Measurements from ENCODE around the gene JAK2.
"Not testable (repeated sequence)": the region's sequence is repeated elsewhere in the genome, so short reads cannot be mapped to it uniquely, and the experiment has no call there.

The JAK2 gene

GRCh38 chr9:4984621-4985385 is at the start of gene JAK2:
Gene JAK2, plus strand, starts transcription at chr9:4985272. Its CDS starts 36,716 bp downstream, at chr9:5021988.
- intact Hi-C loops (cut with DNase I), result loop anchor here (5.0 kb wide), 3 partner anchors 193 to 243 kb away; partner anchors contain the start of genes AK3 and RCL1
- DNase-seq, result peak; percentile 71 to 94 (median 88)

GRCh38 chr9:4936277-4936676 is 48.8 kb upstream of the JAK2 start:
- DNase-seq, result peak in 9 of 42 donors; percentile 9 to 58 (median 24)
- intact Hi-C loops (cut with DNase I), result no loop called here

GRCh38 chr9:4936823-4937222 is 48.2 kb upstream of the JAK2 start:
- intact Hi-C loops (cut with DNase I), result no loop called here
- peak in 1 of 42 donors; percentile 5 for DNase-seq

GRCh38 chr9:4937446-4937845 is 47.6 kb upstream of the JAK2 start:
- intact Hi-C loops (cut with DNase I), result no loop called here
- no peak for DNase-seq

GRCh38 chr9:4938496-4938895 is 46.6 kb upstream of the JAK2 start:
- no peak for DNase-seq
- intact Hi-C loops (cut with DNase I), result no loop called here

- DNase-seq, result peak in 1 of 42 donors; percentile 8
- intact Hi-C loops (cut with DNase I), result no loop called here
Measured at GRCh38 chr9:4939118-4939561, 45.9 kb upstream of the JAK2 start.

GRCh38 chr9:4942042-4942691 is 42.9 kb upstream of the JAK2 start:
- intact Hi-C loops (cut with DNase I); DNase-seq: not testable (repeated sequence)

GRCh38 chr9:4943346-4943745 is 41.7 kb upstream of the JAK2 start:
- DNase-seq, result no peak
- intact Hi-C loops (cut with DNase I), result no loop called here

GRCh38 chr9:4944431-4945211 is 40.5 kb upstream of the JAK2 start:
- intact Hi-C loops (cut with DNase I); DNase-seq: not testable (repeated sequence)

- intact Hi-C loops (cut with DNase I), result no loop called here
- DNase-seq, result no peak
Measured at GRCh38 chr9:4946937-4947336, 38.1 kb upstream of the JAK2 start.

- intact Hi-C loops (cut with DNase I), result no loop called here
Measured at GRCh38 chr9:4955836-4956235, 29.2 kb upstream of the JAK2 start.

GRCh38 chr9:4959031-4959430 is 26.0 kb upstream of the JAK2 start:
- intact Hi-C loops (cut with DNase I), result no loop called here

More at GRCh38 chr9:4955836-4956235, 29.2 kb upstream of the JAK2 start:
- no peak for DNase-seq

GRCh38 chr9:4962085-4962484 is 23.0 kb upstream of the JAK2 start:
- intact Hi-C loops (cut with DNase I), result no loop called here
- no peak for DNase-seq

More at GRCh38 chr9:4959031-4959430, 26.0 kb upstream of the JAK2 start:
- no peak for DNase-seq

GRCh38 chr9:4964540-4964939 is 20.5 kb upstream of the JAK2 start:
- no peak for DNase-seq
- intact Hi-C loops (cut with DNase I), result no loop called here

GRCh38 chr9:4965174-4965821 is 19.8 kb upstream of the JAK2 start:
- no peak for DNase-seq
- intact Hi-C loops (cut with DNase I), result no loop called here

GRCh38 chr9:4967523-4967922 is 17.5 kb upstream of the JAK2 start:
- intact Hi-C loops (cut with DNase I), result no loop called here
- no peak for DNase-seq

GRCh38 chr9:4969130-4969529 is 15.9 kb upstream of the JAK2 start:
- intact Hi-C loops (cut with DNase I), result no loop called here
- DNase-seq, result no peak

- DNase-seq, result peak in 17 of 42 donors; percentile 3 to 41 (median 19)
Measured at GRCh38 chr9:4970970-4971641, 14.0 kb upstream of the JAK2 start.

GRCh38 chr9:4973246-4973645 is 11.8 kb upstream of the JAK2 start:
- intact Hi-C loops (cut with DNase I), result no loop called here
- no peak for DNase-seq

More at GRCh38 chr9:4970970-4971641, 14.0 kb upstream of the JAK2 start:
- intact Hi-C loops (cut with DNase I), result no loop called here

Data from head of caudate nucleus (tissue), 42 donors.